Duodenal mucosa (tissue), 2 donors: Measurements from ENCODE around the gene KRTAP5-2.
"Not testable (repeated sequence)": the region's sequence is repeated elsewhere in the genome, so short reads cannot be mapped to it uniquely, and the experiment has no call there.

ENCODE experiments used
- H3K27ac ChIP-seq: one replicate; pipeline ENCODE4 v1.7.0; 2013; ENCODE audit warnings: low read depth, low read length
- H3K27me3 ChIP-seq, 2 donors: one replicate each; pipeline ENCODE4 v1.7.0; 2013; ENCODE audit warnings: low read length in 2 of 2, control low read depth in 1 of 2; ENCODE audit not compliant: insufficient read depth in 2 of 2, control insufficient read depth in 1 of 2
- H3K36me3 ChIP-seq, 2 donors: one replicate each; pipeline ENCODE4 v1.7.0; 2013; ENCODE audit warnings: low read length in 2 of 2, control low read depth in 1 of 2; ENCODE audit not compliant: insufficient read depth in 2 of 2, control insufficient read depth in 1 of 2
- H3K4me1 ChIP-seq, 2 donors: one replicate each; pipeline ENCODE4 v1.7.0; 2013; ENCODE audit warnings: low read length in 2 of 2, control low read depth in 1 of 2; ENCODE audit not compliant: insufficient read depth in 2 of 2, control insufficient read depth in 1 of 2
- H3K4me3 ChIP-seq, 2 donors: one replicate each; pipeline ENCODE4 v1.7.0; 2013; ENCODE audit warnings: low read length in 2 of 2, low read depth in 1 of 2
- H3K9ac ChIP-seq, 2 donors: one replicate each; pipeline ENCODE4 v1.7.0; 2013; ENCODE audit warnings: low read length in 2 of 2, low read depth in 1 of 2
- H3K9me3 ChIP-seq, 2 donors: one replicate each; pipeline ENCODE4 v1.7.0; 2013; ENCODE audit warnings: low read length in 2 of 2, control low read depth in 1 of 2; ENCODE audit not compliant: control insufficient read depth in 1 of 2

KRTAP5-2 gene, protein sequence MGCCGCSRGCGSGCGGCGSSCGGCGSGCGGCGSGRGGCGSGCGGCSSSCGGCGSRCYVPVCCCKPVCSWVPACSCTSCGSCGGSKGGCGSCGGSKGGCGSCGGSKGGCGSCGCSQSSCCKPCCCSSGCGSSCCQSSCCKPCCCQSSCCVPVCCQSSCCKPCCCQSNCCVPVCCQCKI

DNA sequence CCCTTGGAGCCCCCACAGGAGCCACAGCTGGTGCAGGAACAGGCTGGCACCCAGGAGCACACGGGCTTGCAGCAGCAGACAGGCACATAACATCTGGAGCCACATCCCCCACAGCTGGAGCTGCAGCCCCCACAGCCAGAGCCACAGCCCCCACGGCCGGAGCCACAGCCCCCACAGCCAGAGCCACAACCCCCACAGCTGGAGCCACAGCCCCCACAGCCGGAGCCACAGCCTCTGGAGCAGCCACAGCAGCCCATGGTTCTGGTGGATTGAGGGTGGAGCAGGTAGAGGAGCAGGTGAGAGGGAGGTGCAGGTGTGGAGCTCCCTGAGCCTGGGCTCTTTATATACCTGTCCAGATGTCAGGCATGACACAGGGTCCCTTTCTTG is at the start of gene KRTAP5-2:
Gene KRTAP5-2, minus strand, starts transcription at position 301 of the 387 bp plus-strand sequence. Its CDS starts 44 bp downstream, at position 257.
- Histone ChIP-seq H3K4me3 (no peak within 1 kb of the TSS), H3K27ac (no peak within 1 kb of the TSS), H3K27me3 (peaks cover 0 to 6% of the 10 kb centered on the region in 2 donors), H3K9ac (no peak within 1 kb of the TSS), H3K9me3 (no peaks in the 10 kb centered on the region), H3K36me3 (no peaks in the 10 kb centered on the region), H3K4me1 (peaks cover 0 to 19% of the 10 kb centered on the region in 2 donors)

DNA sequence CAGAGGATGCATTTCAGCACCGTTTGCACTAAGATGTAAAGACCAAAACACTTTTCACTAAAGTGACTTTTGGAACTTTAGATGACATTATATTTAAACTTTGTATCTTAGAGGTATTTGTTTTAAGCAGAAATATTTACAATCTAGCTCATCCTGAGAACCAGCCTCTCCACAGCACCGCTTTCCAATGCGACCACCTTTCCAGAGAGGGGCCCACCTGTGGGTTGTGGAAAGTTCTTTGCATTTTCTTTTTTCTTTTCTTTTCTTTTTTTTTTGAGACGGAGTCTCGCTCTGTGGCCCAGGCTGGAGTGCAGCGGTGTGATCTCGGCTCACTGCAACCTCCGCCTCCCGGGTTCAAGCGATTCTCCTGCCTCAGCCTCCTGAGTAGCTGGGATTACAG is 48.4 kb upstream of the KRTAP5-2 start:
- H3K27ac ChIP-seq, H3K27me3 ChIP-seq, H3K4me1 ChIP-seq, H3K9ac ChIP-seq, H3K9me3 ChIP-seq, H3K4me3 ChIP-seq, H3K36me3 ChIP-seq: not testable (repeated sequence)

DNA sequence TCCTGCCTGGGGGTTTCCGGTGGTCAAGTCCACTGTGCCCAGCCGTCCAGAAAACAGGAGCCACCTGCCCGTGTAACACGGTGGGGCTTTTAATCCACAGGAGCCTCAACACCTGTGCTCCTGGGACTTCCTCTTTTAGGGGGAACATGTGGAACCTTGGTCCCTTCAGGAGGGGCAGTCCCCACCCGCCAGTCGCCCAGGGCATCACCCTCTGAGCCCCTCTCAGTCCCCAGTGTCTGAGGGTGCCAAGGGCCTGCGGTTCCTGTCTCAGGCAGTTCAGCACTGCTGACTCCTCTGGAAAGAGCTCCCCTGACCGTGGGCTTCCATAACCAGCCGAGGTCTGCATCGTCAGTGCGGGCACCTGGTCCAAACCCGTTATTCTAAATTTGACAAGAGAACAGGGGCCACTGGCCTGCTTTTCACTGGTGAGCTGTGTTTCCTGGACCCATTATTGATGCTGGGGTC is 47.3 kb upstream of the KRTAP5-2 start:
- no peak overlapping the region for H3K27ac ChIP-seq
- no peaks in the 10 kb centered on the region for H3K27me3 ChIP-seq
- no peak overlapping the region for H3K9ac ChIP-seq
- H3K9me3 ChIP-seq = no peaks in the 10 kb centered on the region
- H3K4me3 ChIP-seq = no peak overlapping the region
- H3K4me1 ChIP-seq = no peaks in the 10 kb centered on the region
- H3K36me3 ChIP-seq = no peaks in the 10 kb centered on the region

DNA sequence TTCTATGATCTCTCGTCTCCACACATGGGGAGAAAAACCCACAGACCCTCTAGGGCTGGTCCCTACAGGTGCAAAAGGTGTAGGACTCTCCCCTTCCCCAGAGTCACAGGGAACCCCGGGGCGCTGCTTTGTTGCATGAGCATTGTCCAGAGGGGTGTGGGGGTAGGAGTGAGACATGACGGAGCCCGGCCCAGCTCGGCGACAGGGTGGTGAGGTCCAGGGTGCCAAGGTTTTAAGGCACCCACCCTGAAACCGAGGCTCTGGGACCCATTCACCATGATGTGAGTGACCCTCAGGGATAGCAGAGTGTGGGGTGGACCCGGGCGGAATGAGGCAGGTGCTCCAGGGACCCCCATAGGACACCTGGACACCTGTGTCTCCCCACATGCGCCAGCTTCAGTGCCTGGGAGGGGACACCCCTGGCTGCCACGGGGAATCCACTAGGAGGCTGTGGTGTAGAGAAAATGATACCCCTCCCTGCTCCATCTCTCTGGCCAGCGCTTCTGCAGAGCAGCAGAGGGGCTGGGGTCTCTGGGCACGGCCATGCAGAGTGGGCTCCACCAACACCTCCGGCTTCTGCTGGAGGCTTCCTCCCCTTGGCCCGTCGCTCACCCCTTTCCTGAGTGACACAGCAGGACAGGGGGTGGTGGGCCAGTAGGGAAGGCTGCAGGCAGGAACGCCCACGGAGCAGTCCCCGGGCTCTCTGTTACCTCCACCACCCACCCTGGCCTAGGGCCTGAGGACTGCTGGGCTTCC is 46.7 kb upstream of the KRTAP5-2 start:
- Histone ChIP-seq H3K27ac (no peak overlapping the region), H3K4me3 (no peak overlapping the region), H3K4me1 (peaks cover 0 to under 1% of the 10 kb centered on the region in 2 donors), H3K36me3 (no peaks in the 10 kb centered on the region), H3K9ac (no peak overlapping the region), H3K9me3 (no peaks in the 10 kb centered on the region), H3K27me3 (peaks cover 2 to 3% of the 10 kb centered on the region in 2 donors)

DNA sequence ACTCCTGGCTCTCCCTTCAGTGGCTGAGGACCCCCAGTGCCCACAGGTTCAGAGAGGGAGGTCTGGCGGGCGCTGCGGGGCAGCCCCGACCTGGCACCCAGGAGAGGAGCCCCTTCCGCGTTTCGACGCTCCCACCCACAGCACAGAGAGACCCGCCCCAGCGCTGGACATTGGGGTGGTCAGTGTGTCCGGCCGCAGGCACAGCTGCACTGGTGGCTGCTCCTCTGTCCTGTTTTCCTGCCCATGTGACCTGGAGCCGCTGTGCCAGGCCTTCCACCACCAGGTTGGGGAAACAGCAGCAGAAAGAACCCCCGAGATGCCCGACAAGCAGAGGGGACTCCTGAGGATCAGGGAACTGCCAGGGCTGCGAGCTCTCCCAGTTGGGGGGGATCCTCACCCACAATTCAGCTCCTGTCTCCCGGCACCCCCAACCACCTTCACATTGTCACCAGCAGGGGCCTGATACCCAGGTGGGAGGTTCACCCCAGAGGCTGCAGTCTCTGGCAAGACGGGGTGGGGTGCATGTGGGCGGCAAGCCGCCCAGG is 45.1 kb upstream of the KRTAP5-2 start:
- peaks cover 3 to 4% of the 10 kb centered on the region in 2 donors for H3K27me3 ChIP-seq

DNA sequence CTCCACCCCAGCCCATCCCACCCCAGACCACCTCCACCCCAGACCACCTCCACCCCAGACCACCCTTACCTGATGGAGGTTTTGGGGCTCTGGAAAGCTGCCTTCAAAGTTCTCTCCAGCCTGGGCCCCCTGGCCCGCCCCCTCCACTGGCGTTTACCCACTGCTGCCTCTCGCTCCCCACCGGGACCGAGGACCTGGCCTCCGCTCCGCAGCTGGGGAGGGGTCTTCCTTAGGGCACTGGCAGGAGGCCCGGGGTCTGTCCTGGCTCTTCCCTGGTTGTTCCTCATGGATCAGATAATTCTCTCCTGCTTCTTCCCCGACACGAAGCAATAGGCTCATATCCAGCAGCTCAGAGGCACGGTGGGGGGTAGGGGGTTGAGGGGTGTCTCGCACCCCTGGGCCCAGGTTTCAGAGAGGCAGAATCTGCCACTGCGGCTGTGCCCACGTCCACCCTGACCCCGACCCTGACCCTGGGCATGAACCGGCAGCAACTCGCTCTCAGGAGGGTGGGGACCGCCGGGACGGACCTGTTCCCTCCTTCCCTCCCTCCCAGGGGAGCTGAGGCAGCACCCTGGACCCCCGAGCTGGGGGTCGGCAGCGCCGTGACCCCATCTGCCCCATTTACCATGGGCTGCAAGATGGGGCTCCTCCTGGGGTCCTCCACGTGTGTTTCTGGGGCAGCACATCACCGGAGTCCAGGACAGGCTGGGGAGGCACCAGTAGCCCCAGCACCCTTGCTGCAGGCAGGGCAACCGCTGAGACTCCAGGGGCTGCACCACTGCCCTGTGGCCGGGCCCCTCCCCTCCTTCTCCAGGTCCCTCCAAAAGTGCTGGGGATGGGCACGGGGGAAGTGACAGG is 44.4 kb upstream of the KRTAP5-2 start:
- Histone ChIP-seq H3K36me3 (no peaks in the 10 kb centered on the region), H3K27me3 (peaks cover 3 to 4% of the 10 kb centered on the region in 2 donors), H3K4me1 (peaks cover 8 to 11% of the 10 kb centered on the region in 2 donors), H3K9ac (no peak overlapping the region), H3K9me3 (no peaks in the 10 kb centered on the region), H3K27ac (no peak overlapping the region), H3K4me3 (no peak overlapping the region)

More for the DNA sequence above, 45.1 kb upstream of the KRTAP5-2 start:
- peaks cover 8 to 11% of the 10 kb centered on the region in 2 donors for H3K4me1 ChIP-seq
- H3K27ac ChIP-seq = no peak overlapping the region
- no peaks in the 10 kb centered on the region for H3K9me3 ChIP-seq
- H3K9ac ChIP-seq = no peak overlapping the region
- H3K36me3 ChIP-seq = no peaks in the 10 kb centered on the region
- H3K4me3 ChIP-seq = no peak overlapping the region

DNA sequence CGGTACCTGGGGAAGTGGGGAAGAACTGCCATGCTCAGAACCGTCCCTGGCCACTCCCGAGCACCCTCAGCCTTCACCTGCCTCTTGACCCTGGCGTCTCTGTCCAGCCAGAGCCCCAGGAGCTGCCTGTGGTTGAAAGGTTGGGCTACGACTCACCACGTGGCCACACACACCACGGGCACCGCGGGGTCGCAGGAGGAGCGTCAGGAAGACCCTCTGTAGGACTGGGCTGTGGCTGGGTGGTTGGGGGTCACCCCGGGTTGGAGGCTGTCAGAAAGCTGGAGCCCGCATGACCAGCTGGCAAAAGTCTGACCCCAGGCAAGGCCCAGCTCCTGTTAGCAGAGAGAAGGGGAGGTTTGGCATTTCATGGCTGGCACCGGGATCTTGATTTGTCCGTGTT is 43.0 kb upstream of the KRTAP5-2 start:
- H3K4me3 ChIP-seq = no peak overlapping the region

DNA sequence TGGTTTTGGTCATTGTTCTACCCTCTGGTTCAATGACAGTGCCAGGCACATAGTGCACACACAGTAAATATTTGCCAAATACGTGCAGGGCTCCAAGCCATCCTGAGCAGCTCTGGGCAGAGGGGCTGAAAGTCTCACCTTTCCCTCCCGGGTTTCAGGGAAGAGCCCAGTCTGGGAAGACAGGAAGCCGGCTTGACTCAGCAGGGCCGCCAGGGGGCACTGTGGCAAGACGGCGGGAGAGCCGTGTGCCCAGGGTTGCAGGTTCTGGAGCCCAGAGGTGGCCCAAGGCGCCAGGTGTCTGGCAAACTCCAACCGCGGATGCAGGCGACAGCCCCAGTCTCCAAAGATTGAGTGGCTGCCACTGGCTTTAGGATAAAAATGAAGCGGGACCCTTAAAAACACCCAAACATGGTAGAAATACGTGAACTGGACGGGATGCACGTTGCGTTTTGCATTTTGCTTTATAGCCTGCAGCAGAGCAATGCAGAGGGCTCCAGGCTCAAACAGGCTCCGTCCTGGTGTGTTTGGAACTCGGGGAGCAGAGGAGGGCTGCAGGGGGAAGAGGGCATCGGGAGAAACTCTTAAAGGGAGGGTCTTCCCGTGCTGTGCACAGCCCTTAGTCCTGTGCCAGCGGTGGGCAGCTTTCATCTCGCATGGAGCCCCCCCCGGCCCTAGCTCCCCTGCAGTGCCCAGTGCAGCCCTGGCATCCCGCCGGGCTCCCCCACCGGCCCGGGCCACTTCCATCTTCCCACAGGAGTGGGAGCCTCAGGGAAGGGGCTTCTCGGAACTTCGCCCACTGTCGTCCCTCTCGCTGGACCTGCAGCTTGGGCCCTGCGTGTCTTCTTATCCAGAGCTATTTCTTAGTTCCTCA is 42.2 kb upstream of the KRTAP5-2 start:
- H3K4me1 ChIP-seq = peaks cover 8 to 11% of the 10 kb centered on the region in 2 donors
- H3K4me3 ChIP-seq = no peak overlapping the region
- H3K9me3 ChIP-seq = no peaks in the 10 kb centered on the region
- H3K36me3 ChIP-seq = no peaks in the 10 kb centered on the region
- H3K9ac ChIP-seq = no peak overlapping the region
- H3K27ac ChIP-seq = no peak overlapping the region
- H3K27me3 ChIP-seq = peaks cover 3 to 4% of the 10 kb centered on the region in 2 donors

More for the DNA sequence above, 43.0 kb upstream of the KRTAP5-2 start:
- Histone ChIP-seq H3K27me3 (peaks cover 3 to 4% of the 10 kb centered on the region in 2 donors), H3K27ac (no peak overlapping the region), H3K4me1 (peaks cover 8 to 11% of the 10 kb centered on the region in 2 donors), H3K9me3 (no peaks in the 10 kb centered on the region), H3K36me3 (no peaks in the 10 kb centered on the region), H3K9ac (no peak overlapping the region)

DNA sequence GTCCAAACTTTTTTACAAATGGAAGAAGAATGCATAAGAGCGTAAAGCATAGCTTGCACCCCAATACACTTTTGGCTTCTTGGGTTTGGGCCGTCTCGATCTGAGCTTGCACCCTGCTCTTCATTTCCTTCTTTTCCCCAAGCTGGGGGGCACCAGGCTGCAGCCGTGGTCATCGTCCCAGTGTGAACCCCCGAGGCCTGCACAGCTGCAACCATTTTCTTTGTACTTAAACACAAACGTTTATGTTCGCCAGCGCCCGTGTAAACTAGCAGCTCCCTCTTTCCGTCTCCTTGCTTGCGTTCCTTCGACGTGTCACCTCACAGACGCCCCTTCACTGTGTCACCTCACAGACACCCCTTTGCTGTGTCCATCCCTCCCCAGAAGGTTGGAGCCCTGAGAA is 41.6 kb upstream of the KRTAP5-2 start:
- H3K36me3 ChIP-seq = no peaks in the 10 kb centered on the region
- no peaks in the 10 kb centered on the region for H3K9me3 ChIP-seq
- peaks cover 8 to 11% of the 10 kb centered on the region in 2 donors for H3K4me1 ChIP-seq
- peaks cover 3 to 4% of the 10 kb centered on the region in 2 donors for H3K27me3 ChIP-seq
- H3K27ac ChIP-seq = no peak overlapping the region
- no peak overlapping the region for H3K4me3 ChIP-seq
- H3K9ac ChIP-seq = no peak overlapping the region
